ENCODE results near the gene OSBPL7.

The OSBPL7 gene

GRCh38 chr17:47760409-47761140, 61.0 kb downstream of the OSBPL7 start:
- ATAC-seq: no peak

GRCh38 chr17:47757386-47757785, 64.2 kb downstream of the OSBPL7 start:
- ATAC-seq: no peak
